Skeletal muscle satellite cell (primary cell): ENCODE results near the gene POLR3C.

Experiments
- H3K27me3 ChIP-seq: 2 replicates; pipeline ENCODE4 v1.7.0; 2013; ENCODE audit warnings: low read length; ENCODE audit not compliant: control insufficient read depth, insufficient read depth
- H3K36me3 ChIP-seq: 2 replicates; pipeline ENCODE4 v1.7.0; 2013; ENCODE audit warnings: mild to moderate bottlenecking, control low read depth, low read length; ENCODE audit not compliant: insufficient read depth
- H3K4me1 ChIP-seq: 2 replicates; pipeline ENCODE4 v1.7.0; 2013; ENCODE audit warnings: low read length; ENCODE audit not compliant: control insufficient read depth, insufficient read depth
- H3K4me2 ChIP-seq: 2 replicates; pipeline ENCODE4 v1.7.0; 2013; ENCODE audit warnings: mild to moderate bottlenecking, low read length
- H3K4me3 ChIP-seq: 2 replicates; pipeline ENCODE4 v1.7.0; 2013; ENCODE audit warnings: low read length
- H3K9ac ChIP-seq: 2 replicates; pipeline ENCODE4 v1.7.0; 2013; ENCODE audit warnings: mild to moderate bottlenecking, low read depth, low read length, moderate library complexity
- H3K9me3 ChIP-seq: replicated peaks from 2 replicates; pipeline ENCODE4 v1.7.0; 2013; ENCODE audit warnings: mild to moderate bottlenecking, control low read depth, low read length

The POLR3C gene

GRCh38 chr1:145855426-145855948, 31.5 kb downstream of the POLR3C start:
- Histone ChIP-seq H3K4me1 (peaks cover 18% of the 10 kb centered on the region), H3K27me3 (no peaks in the 10 kb centered on the region), H3K36me3 (peaks cover 64% of the 10 kb centered on the region), H3K9me3 (no peaks in the 10 kb centered on the region), H3K4me2 (no peak overlapping the region), H3K4me3 (no peak overlapping the region), H3K9ac (no peak overlapping the region)

GRCh38 chr1:145857170-145857569, 33.2 kb downstream of the POLR3C start:
- Histone ChIP-seq H3K4me1 (peaks cover 16% of the 10 kb centered on the region), H3K4me3 (no peak overlapping the region), H3K9me3 (no peaks in the 10 kb centered on the region), H3K36me3 (peaks cover 54% of the 10 kb centered on the region), H3K9ac (no peak overlapping the region), H3K27me3 (no peaks in the 10 kb centered on the region), H3K4me2 (peak overlapping the region; percentile 92)

GRCh38 chr1:145858238-145858900, 34.4 kb downstream of the POLR3C start:
- H3K36me3 ChIP-seq, result peaks cover 44% of the 10 kb centered on the region
- H3K4me1 ChIP-seq, result peaks cover 16% of the 10 kb centered on the region
- peak overlapping the region; percentile 92 for H3K4me2 ChIP-seq
- H3K4me3 ChIP-seq, result peak overlapping the region; percentile 94
- H3K9me3 ChIP-seq, result no peaks in the 10 kb centered on the region
- H3K9ac ChIP-seq, result peak overlapping the region; percentile 86
- H3K27me3 ChIP-seq, result no peaks in the 10 kb centered on the region

- peaks cover 16% of the 10 kb centered on the region for H3K4me1 ChIP-seq
- H3K4me3 ChIP-seq, result peak within 1 kb of the TSS; percentile 94
- peak within 1 kb of the TSS; percentile 86 for H3K9ac ChIP-seq
- H3K4me2 ChIP-seq, result peak within 1 kb of the TSS; percentile 92
- no peaks in the 10 kb centered on the region for H3K27me3 ChIP-seq
- no peaks in the 10 kb centered on the region for H3K9me3 ChIP-seq
- peaks cover 38% of the 10 kb centered on the region for H3K36me3 ChIP-seq
Measured at GRCh38 chr1:145858901-145859490, 35.0 kb downstream of the POLR3C start, which contains the start of gene PIAS3. PIAS3 (minus strand) TSS chr1:145859081; CDS start chr1:145858990, 91 bp downstream.

- Histone ChIP-seq H3K36me3 (peaks cover 32% of the 10 kb centered on the region), H3K4me1 (peaks cover 16% of the 10 kb centered on the region), H3K9ac (peak overlapping the region; percentile 86), H3K4me3 (peak overlapping the region; percentile 94), H3K27me3 (no peaks in the 10 kb centered on the region), H3K4me2 (peak overlapping the region; percentile 92), H3K9me3 (no peaks in the 10 kb centered on the region)
Measured at GRCh38 chr1:145859491-145860023, 35.6 kb downstream of the POLR3C start.

GRCh38 chr1:145863282-145864018, 39.5 kb downstream of the POLR3C start:
- no peak overlapping the region for H3K4me3 ChIP-seq
- H3K36me3 ChIP-seq, result no peaks in the 10 kb centered on the region
- peaks cover 4% of the 10 kb centered on the region for H3K4me1 ChIP-seq
- H3K9ac ChIP-seq, result no peak overlapping the region
- no peaks in the 10 kb centered on the region for H3K27me3 ChIP-seq
- H3K4me2 ChIP-seq, result no peak overlapping the region
- no peaks in the 10 kb centered on the region for H3K9me3 ChIP-seq

GRCh38 chr1:145868232-145868631, 44.2 kb downstream of the POLR3C start:
- Histone ChIP-seq H3K36me3 (no peaks in the 10 kb centered on the region), H3K4me1 (peaks cover 19% of the 10 kb centered on the region), H3K27me3 (no peaks in the 10 kb centered on the region), H3K4me2 (no peak overlapping the region), H3K4me3 (no peak overlapping the region), H3K9me3 (no peaks in the 10 kb centered on the region), H3K9ac (no peak overlapping the region)

- H3K9ac ChIP-seq, result peak overlapping the region; percentile 83
- H3K9me3 ChIP-seq, result no peaks in the 10 kb centered on the region
- no peaks in the 10 kb centered on the region for H3K36me3 ChIP-seq
- H3K4me3 ChIP-seq, result peak overlapping the region; percentile 63
- H3K4me1 ChIP-seq, result peaks cover 19% of the 10 kb centered on the region
- peak overlapping the region; percentile 86 for H3K4me2 ChIP-seq
- H3K27me3 ChIP-seq, result no peaks in the 10 kb centered on the region
Measured at GRCh38 chr1:145871994-145872924, 48.3 kb downstream of the POLR3C start.

- H3K9ac ChIP-seq, result no peak overlapping the region
- no peak overlapping the region for H3K4me3 ChIP-seq
- no peak overlapping the region for H3K4me2 ChIP-seq
- no peaks in the 10 kb centered on the region for H3K9me3 ChIP-seq
- H3K36me3 ChIP-seq, result no peaks in the 10 kb centered on the region
- H3K27me3 ChIP-seq, result no peaks in the 10 kb centered on the region
- H3K4me1 ChIP-seq, result peaks cover 19% of the 10 kb centered on the region
Measured at GRCh38 chr1:145874646-145875045, 50.6 kb downstream of the POLR3C start.

GRCh38 chr1:145877923-145878486, 54.0 kb downstream of the POLR3C start:
- Histone ChIP-seq H3K4me3 (no peak overlapping the region), H3K36me3 (no peaks in the 10 kb centered on the region), H3K9me3 (no peaks in the 10 kb centered on the region), H3K4me2 (no peak overlapping the region), H3K4me1 (peaks cover under 1% of the 10 kb centered on the region), H3K27me3 (no peaks in the 10 kb centered on the region), H3K9ac (no peak overlapping the region)
